Measurements from ENCODE around the gene CMSS1.

CMSS1 gene

DNA sequence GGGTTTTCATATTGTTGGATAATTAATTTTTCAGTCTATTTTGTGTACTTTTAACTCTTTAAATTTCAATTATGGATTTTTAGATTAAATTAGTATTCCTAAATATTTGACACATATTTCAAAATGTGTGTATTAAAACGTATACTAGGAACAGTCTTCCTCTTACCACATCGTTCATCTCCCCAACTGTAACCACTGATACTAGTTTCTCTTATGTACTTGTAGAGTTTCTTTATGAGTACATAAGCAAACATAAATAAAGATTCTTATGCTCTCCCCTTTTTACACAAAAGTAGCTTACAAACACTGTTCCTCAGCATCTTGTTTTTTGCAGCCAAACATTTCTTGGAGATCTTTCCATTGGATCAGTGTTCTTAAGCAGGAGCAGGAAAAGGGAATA lies 45.9 kb downstream of the CMSS1 start:
- DNase-seq (ENCODE audit: low read depth): peak; percentile 24
- TF ChIP-seq, protein P1, sequence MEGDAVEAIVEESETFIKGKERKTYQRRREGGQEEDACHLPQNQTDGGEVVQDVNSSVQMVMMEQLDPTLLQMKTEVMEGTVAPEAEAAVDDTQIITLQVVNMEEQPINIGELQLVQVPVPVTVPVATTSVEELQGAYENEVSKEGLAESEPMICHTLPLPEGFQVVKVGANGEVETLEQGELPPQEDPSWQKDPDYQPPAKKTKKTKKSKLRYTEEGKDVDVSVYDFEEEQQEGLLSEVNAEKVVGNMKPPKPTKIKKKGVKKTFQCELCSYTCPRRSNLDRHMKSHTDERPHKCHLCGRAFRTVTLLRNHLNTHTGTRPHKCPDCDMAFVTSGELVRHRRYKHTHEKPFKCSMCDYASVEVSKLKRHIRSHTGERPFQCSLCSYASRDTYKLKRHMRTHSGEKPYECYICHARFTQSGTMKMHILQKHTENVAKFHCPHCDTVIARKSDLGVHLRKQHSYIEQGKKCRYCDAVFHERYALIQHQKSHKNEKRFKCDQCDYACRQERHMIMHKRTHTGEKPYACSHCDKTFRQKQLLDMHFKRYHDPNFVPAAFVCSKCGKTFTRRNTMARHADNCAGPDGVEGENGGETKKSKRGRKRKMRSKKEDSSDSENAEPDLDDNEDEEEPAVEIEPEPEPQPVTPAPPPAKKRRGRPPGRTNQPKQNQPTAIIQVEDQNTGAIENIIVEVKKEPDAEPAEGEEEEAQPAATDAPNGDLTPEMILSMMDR (IDR thresholded peaks at IDR 0.05; ENCODE audit: insufficient read depth, low read depth, low read length, missing control alignments): no peak

DNA sequence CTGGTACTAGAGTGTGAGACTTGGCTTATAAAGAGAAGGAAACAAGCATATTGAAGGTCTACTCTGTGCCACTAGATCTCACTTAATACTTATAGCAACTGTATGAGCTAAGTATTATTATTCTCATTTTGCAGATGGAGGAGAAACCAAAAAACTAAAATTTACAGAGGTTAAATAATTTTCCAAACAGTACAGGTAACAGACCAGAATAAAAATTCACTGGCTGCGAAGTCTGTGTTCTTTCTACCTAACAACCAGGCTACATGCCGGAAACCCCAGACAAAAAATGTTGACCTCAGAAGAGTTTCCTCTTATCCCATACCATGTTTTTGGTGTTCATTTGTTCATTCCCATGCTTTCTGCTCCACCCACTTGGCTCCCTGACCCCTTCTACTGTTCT lies 46.6 kb downstream of the CMSS1 start:
- DNase-seq (ENCODE audit: low read depth): no peak
- no peak overlapping the region for H3K4me3 ChIP-seq (ENCODE audit: low read depth, low read length)
- TF ChIP-seq, protein P1 (IDR thresholded peaks at IDR 0.05; ENCODE audit: insufficient read depth, low read depth, low read length, missing control alignments): no peak

More for the DNA sequence above, 45.9 kb downstream of the CMSS1 start:
- no peak overlapping the region for H3K4me3 ChIP-seq (ENCODE audit: low read depth, low read length)

DNA sequence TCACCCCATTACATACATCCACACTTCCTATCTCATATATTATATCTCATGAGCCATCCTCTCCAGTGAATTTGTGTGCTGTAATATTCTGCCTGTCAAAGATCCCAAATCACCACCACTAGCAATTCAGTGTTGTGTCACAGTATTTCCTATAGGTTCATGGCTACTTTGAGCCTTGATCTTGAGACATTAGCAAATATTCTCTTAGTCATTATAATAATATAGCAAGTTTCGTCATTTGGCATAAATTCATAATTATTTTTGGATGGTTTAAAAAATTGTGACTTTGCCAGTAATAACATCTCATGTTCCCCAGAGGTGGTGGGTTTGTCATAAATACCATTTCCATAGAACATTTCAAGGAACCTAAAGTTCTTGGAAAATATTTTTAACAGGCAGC lies 47.7 kb downstream of the CMSS1 start:
- no peak for DNase-seq (ENCODE audit: low read depth)
- H3K4me3 ChIP-seq (ENCODE audit: low read depth, low read length): no peak overlapping the region
- TF ChIP-seq, protein P1 (IDR thresholded peaks at IDR 0.05; ENCODE audit: insufficient read depth, low read depth, low read length, missing control alignments): no peak

DNA sequence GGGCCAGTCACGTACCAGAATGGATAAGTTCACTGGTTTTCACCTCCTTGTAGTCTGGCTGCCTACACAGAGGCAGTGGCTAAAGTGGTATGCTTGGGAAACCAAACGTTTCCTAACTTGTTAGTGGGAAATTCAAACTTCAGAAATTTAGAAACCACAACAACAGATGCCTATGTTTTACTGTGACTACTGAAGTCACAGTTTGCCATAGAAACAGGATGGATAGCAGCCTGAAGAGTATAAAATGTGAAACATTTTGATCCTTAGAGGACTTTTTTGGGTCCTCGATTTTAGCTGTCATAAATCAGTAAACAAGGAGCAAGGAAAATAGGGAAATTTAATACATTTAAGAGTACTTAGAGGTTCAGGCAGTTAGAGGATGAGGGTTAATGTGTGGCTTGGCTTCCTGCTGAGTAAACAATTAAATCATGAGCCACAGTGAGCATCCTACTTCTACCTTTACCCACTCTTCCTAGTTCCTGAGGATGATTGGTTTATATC lies 48.6 kb downstream of the CMSS1 start:
- DNase-seq (ENCODE audit: low read depth): peak; percentile 18
- TF ChIP-seq, protein P1 (IDR thresholded peaks at IDR 0.05; ENCODE audit: insufficient read depth, low read depth, low read length, missing control alignments): no peak
- H3K4me3 ChIP-seq (ENCODE audit: low read depth, low read length): no peak overlapping the region

DNA sequence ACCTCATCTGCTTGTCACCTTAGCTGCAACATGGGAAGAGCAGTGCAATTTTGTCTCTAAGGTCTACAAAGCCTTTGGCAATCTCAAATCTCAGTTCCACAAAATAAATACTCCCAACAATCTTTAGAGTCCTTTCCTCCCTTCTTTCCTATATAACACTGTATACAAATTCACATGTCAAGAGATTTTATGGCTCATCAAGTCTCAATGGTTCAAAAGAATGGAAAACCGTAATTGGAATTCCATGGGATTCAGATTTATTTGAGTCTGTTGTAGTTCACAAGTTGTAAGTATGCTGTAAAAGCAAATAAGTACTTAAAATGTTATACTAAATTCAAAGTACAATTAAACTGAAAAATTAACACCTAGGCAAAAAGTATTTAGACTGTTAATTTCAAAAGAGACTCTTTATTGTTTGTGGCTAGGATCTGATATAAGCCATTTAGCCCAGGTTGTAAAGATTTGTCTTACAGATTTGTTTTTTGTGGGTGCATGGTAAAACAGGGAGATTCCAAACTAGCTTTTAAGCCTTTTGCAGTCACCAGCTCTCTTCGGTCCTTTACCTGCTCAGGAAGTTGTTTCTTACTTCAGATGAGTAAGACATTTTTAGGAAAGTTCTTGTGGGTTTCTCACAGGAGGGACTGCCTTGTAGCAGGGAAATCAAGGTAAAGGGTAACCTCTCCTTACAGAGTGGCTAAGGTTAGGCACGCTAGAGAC lies 50.1 kb downstream of the CMSS1 start:
- no peak overlapping the region for H3K4me3 ChIP-seq (ENCODE audit: low read depth, low read length)
- TF ChIP-seq, protein P1 (IDR thresholded peaks at IDR 0.05; ENCODE audit: insufficient read depth, low read depth, low read length, missing control alignments): no peak
- peak; percentile 47 for DNase-seq (ENCODE audit: low read depth)

DNA sequence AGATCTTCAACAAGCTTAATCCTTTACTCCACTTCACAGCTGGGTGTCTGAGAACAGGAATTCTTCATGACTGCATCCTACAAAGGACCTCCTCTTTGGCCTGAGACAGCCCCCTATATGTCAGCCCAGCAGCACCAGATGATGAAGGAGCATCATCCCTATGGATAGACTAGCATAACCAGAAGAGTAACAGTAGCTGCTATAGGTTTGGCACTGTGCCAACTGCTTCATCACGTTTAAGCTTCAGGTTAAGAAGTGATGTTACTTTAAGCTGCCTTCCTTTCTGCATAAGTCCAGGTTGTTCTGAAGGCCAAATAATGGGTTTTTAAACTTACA lies 50.6 kb downstream of the CMSS1 start:
- H3K4me3 ChIP-seq (ENCODE audit: low read depth, low read length): no peak overlapping the region
- TF ChIP-seq, protein P1 (IDR thresholded peaks at IDR 0.05; ENCODE audit: insufficient read depth, low read depth, low read length, missing control alignments): no peak
- peak; percentile 40 for DNase-seq (ENCODE audit: low read depth)

DNA sequence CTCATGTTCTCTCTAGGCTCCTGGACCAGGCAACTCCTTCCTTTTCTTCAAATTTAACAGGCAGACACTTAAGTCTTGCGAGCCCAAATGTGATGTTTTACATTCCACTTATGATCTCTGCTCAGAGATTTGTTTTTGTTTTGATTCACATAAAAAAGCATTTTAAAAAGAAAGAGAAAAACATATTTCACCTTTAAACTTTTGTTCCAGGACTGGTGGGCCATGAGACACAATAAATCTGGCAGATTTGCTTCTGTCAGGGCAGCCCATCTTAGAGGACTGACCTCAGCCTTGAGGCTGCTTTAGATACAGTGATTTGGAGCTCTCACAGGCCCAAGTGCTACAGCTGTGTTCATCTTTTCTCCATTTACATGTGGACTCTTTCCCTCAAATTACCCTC lies 52.0 kb downstream of the CMSS1 start:
- no peak for DNase-seq (ENCODE audit: low read depth)
- TF ChIP-seq, protein P1 (IDR thresholded peaks at IDR 0.05; ENCODE audit: insufficient read depth, low read depth, low read length, missing control alignments): no peak

More for the DNA sequence above, 52.0 kb downstream of the CMSS1 start:
- no peak overlapping the region for H3K4me3 ChIP-seq (ENCODE audit: low read depth, low read length)

Data from GM12865 (cell line).